GM21619 (cell line): ENCODE measurements around the gene ALDOA.
A peak's percentile ranks its signal among the peaks of the same experiment; 100 is the strongest.
"Not testable (repeated sequence)": the region's sequence is repeated elsewhere in the genome, so short reads cannot be mapped to it uniquely, and the experiment has no call there.

Experiments
- ATAC-seq: cut with Tn5 transposase; IDR thresholded peaks from one replicate; pipeline ENCODE4 v1.9.1; 2021; ENCODE audit not compliant: unreplicated experiment

ALDOA gene

GRCh38 chr16:30065102-30065942, at the start of gene ALDOA:
ALDOA (plus strand) TSS chr16:30065760; CDS start chr16:30066898, 1,138 bp downstream.
- ATAC-seq: peak; percentile 66

- no peak for ATAC-seq
These were observed 48.8 kb upstream of the ALDOA start for GRCh38 chr16:30016555-30017276.

GRCh38 chr16:30017277-30017656, 48.3 kb upstream of the ALDOA start:
- ATAC-seq: no peak

- ATAC-seq: not testable (repeated sequence)
These were observed 47.6 kb upstream of the ALDOA start for GRCh38 chr16:30017937-30018336.

DNA sequence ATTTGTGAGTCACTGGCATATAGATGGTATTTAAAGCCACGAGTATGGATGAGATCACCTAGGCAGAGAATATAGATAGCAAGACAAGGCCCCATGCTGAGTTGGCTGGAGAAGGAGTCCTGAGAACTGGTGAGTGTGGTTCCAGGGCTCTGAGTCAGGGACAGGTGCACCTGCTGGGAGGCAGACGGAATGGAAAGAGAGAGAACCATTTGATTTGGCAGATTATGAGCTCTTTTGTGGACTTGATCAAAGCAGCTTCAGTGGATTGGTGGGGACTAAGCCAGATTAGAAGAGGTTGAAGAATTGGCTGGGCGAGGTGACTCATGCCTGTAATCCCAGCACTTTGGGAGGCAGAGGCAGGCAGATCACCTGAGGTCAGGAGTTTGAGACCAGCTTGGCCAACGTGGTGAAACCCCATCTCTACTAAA, 46.8 kb upstream of the ALDOA start:
- ATAC-seq: no peak

- no peak for ATAC-seq
These were observed 42.7 kb upstream of the ALDOA start, which contains the start of gene C16orf92 for GRCh38 chr16:30022887-30023286. C16orf92 (plus strand) TSS chr16:30023198; CDS start chr16:30023341, 143 bp downstream.

DNA sequence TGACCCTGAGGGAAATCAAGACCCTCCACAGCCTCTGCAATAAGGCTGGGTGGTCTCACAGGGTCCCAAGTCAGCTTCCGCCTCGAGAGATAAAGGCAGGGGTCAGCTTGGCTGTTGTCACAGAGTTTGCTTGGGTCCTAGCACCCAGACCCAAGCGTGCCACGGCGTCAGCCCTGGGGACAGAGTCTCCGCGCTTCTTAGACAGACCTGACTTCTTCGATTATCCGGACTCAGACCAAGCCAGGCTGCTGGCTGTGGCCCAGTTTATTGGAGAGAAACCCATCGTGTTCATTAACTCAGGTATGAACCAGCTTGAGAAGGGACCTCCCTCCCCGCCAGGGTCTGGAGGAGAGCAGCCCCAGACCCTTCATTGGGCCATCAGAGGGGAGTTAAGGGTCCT, 42.0 kb upstream of the ALDOA start:
- ATAC-seq: no peak

- no peak for ATAC-seq
These were observed 41.1 kb upstream of the ALDOA start for GRCh38 chr16:30024451-30024850.

- ATAC-seq: no peak
These were observed 40.4 kb upstream of the ALDOA start for GRCh38 chr16:30025156-30025555.

GRCh38 chr16:30025574-30025973, 40.0 kb upstream of the ALDOA start:
- ATAC-seq: no peak

GRCh38 chr16:30026449-30026848, 39.1 kb upstream of the ALDOA start:
- ATAC-seq: no peak

DNA sequence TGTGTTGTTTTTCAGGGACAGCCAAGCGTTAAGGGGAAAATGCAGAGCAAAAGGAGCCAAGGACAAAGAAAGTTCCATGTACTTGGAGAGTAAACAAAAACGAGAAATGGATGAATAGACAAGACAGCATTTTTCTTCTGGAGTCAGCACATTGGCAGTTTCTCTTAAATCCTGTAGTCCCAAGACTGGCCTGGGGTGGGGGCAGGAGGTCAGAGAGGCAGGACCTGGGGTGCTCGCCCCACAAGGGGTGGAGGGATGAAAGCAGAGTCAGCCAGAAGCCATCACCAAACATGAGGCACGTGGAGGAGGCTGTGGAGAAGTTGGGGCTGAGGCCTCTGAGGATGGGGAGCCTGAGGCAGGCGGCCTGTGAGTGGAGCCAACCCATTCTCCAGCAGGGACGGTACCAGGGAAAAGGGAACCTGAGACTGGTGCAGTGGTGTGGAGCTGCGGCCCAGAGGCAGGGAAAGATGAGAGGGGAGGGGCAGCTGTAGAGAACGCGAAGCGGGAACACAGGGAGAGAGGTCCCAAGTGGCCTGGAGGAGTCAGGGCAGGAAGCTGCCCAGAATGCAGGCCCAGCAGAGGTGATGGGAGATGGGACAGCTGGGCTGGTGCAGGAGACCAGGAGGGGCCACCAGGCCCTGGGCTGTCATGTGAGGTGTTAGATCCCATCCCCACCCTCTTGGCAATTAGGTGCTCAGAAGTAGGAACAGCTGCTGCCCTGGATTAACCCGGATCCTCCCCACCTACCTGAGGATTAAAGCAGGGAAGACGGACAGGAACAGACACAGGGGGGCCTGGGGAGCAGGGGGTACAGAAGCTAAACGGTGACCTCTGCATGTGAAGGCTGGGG, 37.7 kb upstream of the ALDOA start:
- no peak for ATAC-seq

DNA sequence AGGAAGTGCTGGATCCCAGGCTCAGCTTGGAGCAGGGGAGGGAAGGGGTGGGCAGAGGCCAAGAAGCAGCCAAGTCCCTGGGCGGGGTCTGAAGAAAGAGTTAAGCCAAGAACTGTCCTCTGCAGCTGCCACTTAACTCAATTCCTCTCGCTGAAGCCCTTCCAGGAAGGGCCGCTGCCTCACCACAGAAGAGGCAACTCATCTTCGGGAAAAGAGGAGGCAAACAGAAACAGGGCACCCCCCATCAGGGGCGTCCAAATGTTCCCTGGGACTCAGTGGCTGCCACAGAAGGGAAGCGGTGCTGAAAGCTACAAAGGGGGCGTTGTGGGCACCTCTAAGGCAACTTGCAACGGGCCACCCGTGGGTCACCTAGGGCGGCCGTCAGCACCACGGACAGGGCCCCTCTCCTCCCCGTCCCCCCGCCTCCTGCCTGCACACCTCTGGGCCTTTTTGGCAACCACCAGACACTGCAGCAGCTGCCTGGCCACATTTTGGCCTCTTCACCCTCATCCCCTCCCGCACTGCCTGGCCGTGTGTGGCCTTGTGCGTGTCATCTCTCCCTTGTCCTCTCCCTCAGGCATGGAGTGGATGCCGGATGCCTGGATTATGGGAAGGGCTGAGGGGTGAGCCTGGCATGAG, 37.0 kb upstream of the ALDOA start:
- no peak for ATAC-seq

DNA sequence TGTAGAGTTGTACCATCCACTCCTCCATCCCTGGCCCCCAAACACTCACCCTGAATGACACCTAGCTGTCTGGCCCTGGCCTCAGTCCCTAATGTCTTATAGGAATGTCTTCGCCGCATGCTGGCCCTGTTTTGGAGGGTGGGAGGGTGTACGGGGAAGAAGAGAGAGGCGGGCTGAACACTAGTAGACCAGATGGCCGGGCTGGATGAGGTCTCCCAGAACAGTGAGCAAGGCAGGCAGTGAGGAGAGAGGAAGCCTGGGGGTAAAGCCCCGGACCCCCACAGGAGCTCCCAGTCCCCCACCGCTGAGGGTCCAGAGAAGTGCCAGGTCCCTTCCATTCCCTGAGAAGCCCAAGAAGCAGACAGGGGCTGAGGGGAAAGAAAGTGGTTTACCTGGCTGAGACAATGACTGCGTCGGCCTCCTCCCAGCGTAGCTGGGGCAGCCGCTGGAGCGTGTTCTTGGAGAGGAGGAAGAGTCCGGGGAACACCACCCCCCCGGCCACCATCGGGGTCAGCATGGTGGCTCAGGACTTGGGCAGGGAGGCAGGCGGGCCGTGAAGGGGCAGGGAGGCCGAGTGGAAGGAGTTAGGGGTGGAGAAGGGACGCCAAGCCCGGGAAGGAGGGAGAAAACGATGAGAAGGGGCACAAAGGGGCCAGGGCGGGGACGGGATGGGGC, 35.4 kb upstream of the ALDOA start:
- ATAC-seq: no peak

DNA sequence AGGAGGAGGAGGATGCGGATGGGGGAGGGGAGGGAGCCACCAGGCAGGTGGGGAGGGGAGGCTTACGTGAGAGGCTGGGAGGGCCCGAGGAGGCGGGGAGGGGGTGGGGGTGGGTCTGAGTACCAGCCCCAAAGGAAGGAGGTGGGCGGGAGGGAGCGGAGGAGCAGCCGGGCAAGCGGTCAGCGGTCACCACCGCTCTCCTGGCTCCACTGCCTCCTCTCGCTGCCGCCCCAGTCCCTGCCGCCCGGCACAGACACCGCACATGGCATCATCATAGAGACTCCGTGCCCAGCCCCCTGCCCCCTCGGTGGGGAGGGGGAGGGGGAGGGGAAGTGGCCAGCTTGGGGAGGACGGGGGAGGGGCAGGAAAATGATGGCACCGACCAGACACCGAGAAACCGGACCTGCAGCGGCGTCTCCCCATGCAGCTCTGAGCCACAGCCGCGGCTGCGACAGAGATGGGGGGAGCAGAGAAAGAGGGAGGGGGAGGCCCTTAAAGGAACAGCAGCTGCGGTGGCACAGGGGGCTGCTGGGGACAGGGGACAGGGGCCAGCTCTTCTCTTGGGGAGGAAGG, 34.6 kb upstream of the ALDOA start, which contains the start of gene TLCD3B:
TSS of gene TLCD3B (minus strand) at position 431 of the 573 bp plus-strand sequence. CDS start 744 bp downstream, outside the sequence.
- no peak for ATAC-seq

DNA sequence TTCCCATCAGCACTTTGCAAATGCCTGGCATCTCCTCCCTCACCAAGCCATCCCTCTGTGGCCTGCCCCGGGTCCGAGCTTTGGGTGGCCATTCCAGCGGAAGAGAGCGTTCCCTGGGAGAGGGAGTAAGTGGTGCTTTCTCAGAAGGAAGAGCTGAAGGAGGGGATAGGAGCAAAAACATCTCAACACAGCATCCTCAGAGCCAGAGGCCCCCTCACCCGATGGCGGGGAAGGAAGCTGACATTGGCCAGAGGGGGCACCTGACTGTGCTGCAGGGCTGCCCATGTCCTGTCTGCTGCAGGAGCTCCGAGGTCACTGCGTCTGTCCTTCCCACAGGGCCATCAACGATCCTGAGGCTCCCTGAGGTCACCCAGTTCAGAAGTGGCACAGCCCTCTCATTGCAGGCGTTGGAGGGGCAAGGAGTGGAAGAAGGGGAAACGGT, 34.1 kb upstream of the ALDOA start:
- ATAC-seq: no peak

- no peak for ATAC-seq
These were observed 33.3 kb upstream of the ALDOA start for GRCh38 chr16:30032083-30032819.

DNA sequence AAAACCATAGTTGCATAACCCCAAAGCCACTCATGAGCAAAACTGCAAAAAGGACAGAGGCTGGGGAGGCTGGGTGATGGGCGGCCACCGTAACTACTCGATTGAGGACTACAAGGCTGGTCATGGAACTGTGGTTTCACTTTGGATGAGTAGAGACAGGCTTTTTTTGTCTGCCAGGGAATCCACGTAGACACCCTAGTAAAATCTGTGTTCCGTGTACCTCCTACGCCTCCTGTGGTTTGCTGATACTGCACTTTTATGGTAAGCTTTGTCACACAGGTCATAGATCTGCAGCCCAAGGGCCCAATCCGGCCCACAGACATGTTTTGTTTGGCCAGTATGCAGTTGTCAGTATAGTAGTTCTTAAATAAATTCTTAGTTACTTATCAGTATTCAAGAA, 32.3 kb upstream of the ALDOA start:
- no peak for ATAC-seq

DNA sequence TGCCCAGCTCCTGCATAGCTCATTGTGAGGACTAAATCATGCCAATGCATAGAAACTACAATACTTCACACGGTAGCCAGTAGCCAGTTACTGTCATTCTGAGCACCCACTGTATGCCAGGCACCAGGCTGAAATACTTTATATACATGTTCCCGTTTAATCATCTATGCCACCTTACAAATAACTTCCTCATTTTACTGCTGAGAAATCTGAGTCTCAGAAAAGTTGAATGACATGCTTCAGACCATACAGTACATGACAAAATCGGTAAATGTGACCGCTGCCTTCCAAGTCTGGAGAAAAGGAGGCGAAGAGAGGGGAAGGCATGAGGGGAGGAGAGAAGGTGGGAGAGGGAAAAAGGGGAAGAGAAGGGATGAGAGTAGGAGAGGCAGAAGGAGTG, 25.3 kb upstream of the ALDOA start:
- ATAC-seq: no peak
